Neural crest cell (in vitro differentiated cells): Measurements from ENCODE around the gene POU2AF3. TPM values are rescaled to one million over a fixed set of nuclear protein-coding genes. Genes with fewer than 3 reads are reported as not detected.

ENCODE experiments used
- DNase-seq: peaks from one replicate; pipeline ENCODE4 v3.0.0; 2021; ENCODE audit warnings: low read depth, mixed read lengths, low spot score
- H3K27ac Mint-ChIP-seq: one replicate; pipeline ENCODE4 v1.8.0; 2021; ENCODE audit warnings: mild to moderate bottlenecking, mixed read lengths; ENCODE audit not compliant: unreplicated experiment
- H3K27me3 Mint-ChIP-seq: 2 replicates; pipeline ENCODE4 v1.8.0; 2021; ENCODE audit warnings: low read depth, mild to moderate bottlenecking, mixed read lengths
- H3K36me3 Mint-ChIP-seq: 2 replicates; pipeline ENCODE4 v1.8.0; 2021; ENCODE audit warnings: low read depth, mild to moderate bottlenecking, mixed read lengths
- H3K4me1 Mint-ChIP-seq: 2 replicates; pipeline ENCODE4 v1.8.0; 2021; ENCODE audit warnings: mixed read lengths
- H3K4me3 Mint-ChIP-seq: one replicate; pipeline ENCODE4 v1.8.0; 2021; ENCODE audit warnings: mild to moderate bottlenecking, mixed read lengths
- H3K9me3 Mint-ChIP-seq: 2 replicates; pipeline ENCODE4 v1.8.0; 2021; ENCODE audit warnings: mixed read lengths
- long read RNA-seq: library from polyadenylated mRNA; unstranded; transcript quantifications from one replicate; pipeline ENCODE4 v2.0.0, GENCODE V29; 2020
- total RNA-seq: library from RNA; stranded (reverse); gene quantifications from 2 replicates; pipeline ENCODE4 v1.2.1, GENCODE V29; 2021
- TF ChIP-seq, protein P1 (sequence below): fragments of 200-600 bp; sonication (generic); conservative IDR thresholded peaks from 2 replicates; pipeline ENCODE4 v1.5.0; 2021; ENCODE audit warnings: antibody characterized with exemption, mild to moderate bottlenecking

Gene POU2AF3, protein sequence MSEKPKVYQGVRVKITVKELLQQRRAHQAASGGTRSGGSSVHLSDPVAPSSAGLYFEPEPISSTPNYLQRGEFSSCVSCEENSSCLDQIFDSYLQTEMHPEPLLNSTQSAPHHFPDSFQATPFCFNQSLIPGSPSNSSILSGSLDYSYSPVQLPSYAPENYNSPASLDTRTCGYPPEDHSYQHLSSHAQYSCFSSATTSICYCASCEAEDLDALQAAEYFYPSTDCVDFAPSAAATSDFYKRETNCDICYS
- 0.32 and 0.61 TPM in 2 replicates for total RNA-seq
- long read RNA-seq, result 0 reads

- Mint-ChIP-seq H3K4me3 (peak within 1 kb of the TSS; percentile 85), H3K27me3 (peaks cover 56% of the 10 kb centered on the region), H3K4me1 (no peaks in the 10 kb centered on the region), H3K9me3 (no peaks in the 10 kb centered on the region), H3K36me3 (no peaks in the 10 kb centered on the region), H3K27ac (peak within 1 kb of the TSS; percentile 46)
- TF ChIP-seq, protein P1, sequence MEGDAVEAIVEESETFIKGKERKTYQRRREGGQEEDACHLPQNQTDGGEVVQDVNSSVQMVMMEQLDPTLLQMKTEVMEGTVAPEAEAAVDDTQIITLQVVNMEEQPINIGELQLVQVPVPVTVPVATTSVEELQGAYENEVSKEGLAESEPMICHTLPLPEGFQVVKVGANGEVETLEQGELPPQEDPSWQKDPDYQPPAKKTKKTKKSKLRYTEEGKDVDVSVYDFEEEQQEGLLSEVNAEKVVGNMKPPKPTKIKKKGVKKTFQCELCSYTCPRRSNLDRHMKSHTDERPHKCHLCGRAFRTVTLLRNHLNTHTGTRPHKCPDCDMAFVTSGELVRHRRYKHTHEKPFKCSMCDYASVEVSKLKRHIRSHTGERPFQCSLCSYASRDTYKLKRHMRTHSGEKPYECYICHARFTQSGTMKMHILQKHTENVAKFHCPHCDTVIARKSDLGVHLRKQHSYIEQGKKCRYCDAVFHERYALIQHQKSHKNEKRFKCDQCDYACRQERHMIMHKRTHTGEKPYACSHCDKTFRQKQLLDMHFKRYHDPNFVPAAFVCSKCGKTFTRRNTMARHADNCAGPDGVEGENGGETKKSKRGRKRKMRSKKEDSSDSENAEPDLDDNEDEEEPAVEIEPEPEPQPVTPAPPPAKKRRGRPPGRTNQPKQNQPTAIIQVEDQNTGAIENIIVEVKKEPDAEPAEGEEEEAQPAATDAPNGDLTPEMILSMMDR, result no peak
- no peak for DNase-seq
These were observed at the start of gene POU2AF3 for GRCh38 chr11:111298413-111299100. Gene POU2AF3, plus strand, starts transcription at chr11:111298546. Its CDS starts 36 bp downstream, at chr11:111298582.

DNA sequence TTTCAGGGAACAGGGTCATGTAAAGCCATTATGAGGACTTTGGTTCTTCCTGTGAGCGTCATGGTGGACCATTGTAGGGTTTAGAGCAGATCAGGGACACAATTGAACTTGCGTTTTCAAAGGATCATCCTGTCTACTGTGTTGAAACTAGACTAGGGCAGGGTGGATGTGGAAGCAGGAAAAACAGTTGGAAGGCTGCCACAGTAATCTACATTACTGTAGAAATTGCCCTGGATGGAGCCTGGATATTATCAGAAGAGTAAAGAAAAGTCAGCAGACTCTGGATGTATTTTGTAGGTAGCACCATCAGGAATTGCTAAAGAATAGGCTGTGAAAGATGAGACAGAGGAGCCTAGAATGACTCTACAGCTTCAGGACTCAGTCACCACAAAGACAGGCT, 47.4 kb upstream of the POU2AF3 start:
- DNase-seq, result no peak
- Mint-ChIP-seq H3K4me3 (no peak overlapping the region), H3K9me3 (no peaks in the 10 kb centered on the region), H3K36me3 (no peaks in the 10 kb centered on the region), H3K27me3 (peaks cover 17% of the 10 kb centered on the region), H3K4me1 (no peaks in the 10 kb centered on the region), H3K27ac (no peak overlapping the region)
- TF ChIP-seq, protein P1, result no peak

- Mint-ChIP-seq H3K9me3 (no peaks in the 10 kb centered on the region), H3K4me1 (no peaks in the 10 kb centered on the region), H3K36me3 (no peaks in the 10 kb centered on the region), H3K4me3 (no peak overlapping the region), H3K27me3 (peaks cover 18% of the 10 kb centered on the region), H3K27ac (no peak overlapping the region)
- TF ChIP-seq, protein P1, result no peak
- no peak for DNase-seq
These were observed 45.2 kb upstream of the POU2AF3 start for GRCh38 chr11:111253131-111253530.

GRCh38 chr11:111253630-111254029, 44.7 kb upstream of the POU2AF3 start:
- no peak for DNase-seq
- H3K27me3 Mint-ChIP-seq, result peaks cover 18% of the 10 kb centered on the region
- H3K27ac Mint-ChIP-seq, result no peak overlapping the region
- no peaks in the 10 kb centered on the region for H3K4me1 Mint-ChIP-seq
- no peak overlapping the region for H3K4me3 Mint-ChIP-seq
- no peaks in the 10 kb centered on the region for H3K36me3 Mint-ChIP-seq
- TF ChIP-seq, protein P1, result no peak
- no peaks in the 10 kb centered on the region for H3K9me3 Mint-ChIP-seq

DNA sequence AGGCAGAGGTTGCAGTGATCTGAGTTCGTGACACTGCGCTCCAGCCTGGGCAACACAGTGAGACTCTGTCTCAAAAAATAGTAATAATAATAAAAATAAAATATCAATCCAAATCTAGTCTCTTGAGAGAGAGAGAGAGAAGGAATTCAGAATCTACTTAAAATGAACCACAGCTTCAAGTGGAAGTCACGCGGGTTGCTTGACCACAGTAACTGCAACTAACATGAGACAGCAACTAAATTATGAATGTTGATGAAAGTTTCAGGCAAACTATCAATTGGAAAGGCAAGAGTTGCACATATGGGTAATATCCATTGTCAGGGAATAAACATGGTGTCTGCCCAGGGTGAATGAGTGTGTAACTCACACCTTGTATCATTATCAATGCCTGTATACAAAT, 40.3 kb upstream of the POU2AF3 start:
- peaks cover 4% of the 10 kb centered on the region for H3K27me3 Mint-ChIP-seq
- peaks cover 4% of the 10 kb centered on the region for H3K9me3 Mint-ChIP-seq
- no peaks in the 10 kb centered on the region for H3K36me3 Mint-ChIP-seq

More for the DNA sequence above, 40.3 kb upstream of the POU2AF3 start:
- H3K27ac Mint-ChIP-seq, result no peak overlapping the region
- H3K4me3 Mint-ChIP-seq, result no peak overlapping the region
- H3K4me1 Mint-ChIP-seq, result no peaks in the 10 kb centered on the region
- TF ChIP-seq, protein P1, result no peak
- DNase-seq, result no peak
